ENCODE data around the gene ACVR2B. TPM values are rescaled to one million over a fixed set of nuclear protein-coding genes. Genes with fewer than 3 reads are reported as not detected.

ACVR2B gene
- total RNA-seq, 1 donor from 2014 or later: 89.5 TPM

DNA sequence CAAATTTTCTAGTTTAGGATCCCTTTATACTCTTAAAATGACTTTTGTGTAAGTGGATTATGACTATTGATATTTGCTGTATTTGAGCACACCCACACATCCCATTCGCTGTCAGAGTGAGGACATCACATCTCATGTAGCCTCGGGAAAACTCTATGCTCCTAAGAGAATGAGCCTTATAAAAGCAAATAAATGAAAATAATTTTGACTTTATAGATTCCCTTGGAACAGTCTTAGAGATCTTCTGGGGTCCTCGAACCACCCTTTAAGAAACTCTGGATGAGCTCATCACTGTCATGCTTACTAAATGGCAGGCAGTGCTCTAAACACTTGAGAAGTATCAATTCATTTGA, 26.4 kb downstream of the ACVR2B start:
- no peaks in the 10 kb centered on the region for H3K4me1 Mint-ChIP-seq
- no peaks in the 10 kb centered on the region for H3K9me3 ChIP-seq (ENCODE audit: low read depth)
- no peaks in the 10 kb centered on the region for H3K9me3 Mint-ChIP-seq
- H3K27ac Mint-ChIP-seq: no peak overlapping the region
- H3K36me3 Mint-ChIP-seq: peaks cover 35% of the 10 kb centered on the region
- H3K27me3 Mint-ChIP-seq (ENCODE audit: insufficient read depth, low read depth): peaks cover 3% of the 10 kb centered on the region
- no peak overlapping the region for H2AFZ ChIP-seq (replicated peaks)
- H3K27me3 ChIP-seq: no peaks in the 10 kb centered on the region
- no peak overlapping the region for H3K4me3 Mint-ChIP-seq
- no peak overlapping the region for H3K27ac ChIP-seq
- no peaks in the 10 kb centered on the region for H3F3A ChIP-seq (ENCODE audit: low read depth)
- H3K4me2 ChIP-seq: no peak overlapping the region
- H3K4me3 ChIP-seq: no peak overlapping the region
- H3K9ac ChIP-seq: no peak overlapping the region
- TF ChIP-seq EZH2phosphoT487 (IDR thresholded peaks at IDR 0.05) (no peak), EZH2 (IDR thresholded peaks at IDR 0.05) (no peak)
- TF ChIP-seq, protein P1, sequence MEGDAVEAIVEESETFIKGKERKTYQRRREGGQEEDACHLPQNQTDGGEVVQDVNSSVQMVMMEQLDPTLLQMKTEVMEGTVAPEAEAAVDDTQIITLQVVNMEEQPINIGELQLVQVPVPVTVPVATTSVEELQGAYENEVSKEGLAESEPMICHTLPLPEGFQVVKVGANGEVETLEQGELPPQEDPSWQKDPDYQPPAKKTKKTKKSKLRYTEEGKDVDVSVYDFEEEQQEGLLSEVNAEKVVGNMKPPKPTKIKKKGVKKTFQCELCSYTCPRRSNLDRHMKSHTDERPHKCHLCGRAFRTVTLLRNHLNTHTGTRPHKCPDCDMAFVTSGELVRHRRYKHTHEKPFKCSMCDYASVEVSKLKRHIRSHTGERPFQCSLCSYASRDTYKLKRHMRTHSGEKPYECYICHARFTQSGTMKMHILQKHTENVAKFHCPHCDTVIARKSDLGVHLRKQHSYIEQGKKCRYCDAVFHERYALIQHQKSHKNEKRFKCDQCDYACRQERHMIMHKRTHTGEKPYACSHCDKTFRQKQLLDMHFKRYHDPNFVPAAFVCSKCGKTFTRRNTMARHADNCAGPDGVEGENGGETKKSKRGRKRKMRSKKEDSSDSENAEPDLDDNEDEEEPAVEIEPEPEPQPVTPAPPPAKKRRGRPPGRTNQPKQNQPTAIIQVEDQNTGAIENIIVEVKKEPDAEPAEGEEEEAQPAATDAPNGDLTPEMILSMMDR (IDR thresholded peaks at IDR 0.05): no peak
- no peaks in the 10 kb centered on the region for H3K4me1 ChIP-seq
- peaks cover 26% of the 10 kb centered on the region for H3K79me2 ChIP-seq (ENCODE audit: low read depth)
- no peak for DNase-seq (ENCODE audit: low spot score)
- peaks cover 59% of the 10 kb centered on the region for H4K20me1 ChIP-seq (ENCODE audit: low read depth)
- peaks cover 17% of the 10 kb centered on the region for H3K36me3 ChIP-seq

DNA sequence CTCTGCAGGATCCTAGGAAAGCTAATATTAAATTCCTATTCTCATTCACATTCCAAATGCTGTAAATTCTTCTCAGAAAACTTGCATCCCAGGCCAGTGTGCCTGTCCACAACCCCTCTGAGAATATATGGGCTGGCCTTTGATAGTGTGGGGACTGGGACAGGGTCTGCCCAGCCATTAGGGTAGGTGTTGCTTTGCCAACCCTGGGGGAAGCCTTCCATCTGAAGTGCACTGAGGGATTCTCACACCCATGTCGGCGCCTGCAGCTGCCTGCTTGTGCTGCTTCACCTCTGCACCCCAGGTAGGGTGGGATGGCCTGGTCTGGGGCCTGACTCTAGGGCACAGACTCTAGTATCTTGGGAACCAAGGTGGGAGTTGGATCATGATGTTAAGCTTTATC, 27.2 kb downstream of the ACVR2B start:
- Mint-ChIP-seq H3K27me3 (ENCODE audit: insufficient read depth, low read depth) (peaks cover under 1% of the 10 kb centered on the region), H3K27ac (no peak overlapping the region), H3K4me3 (no peak overlapping the region), H3K9me3 (no peaks in the 10 kb centered on the region), H3K4me1 (no peaks in the 10 kb centered on the region), H3K36me3 (peaks cover 41% of the 10 kb centered on the region)
- H3K4me1 ChIP-seq: no peaks in the 10 kb centered on the region
- peaks cover 50% of the 10 kb centered on the region for H4K20me1 ChIP-seq (ENCODE audit: low read depth)
- H3K4me3 ChIP-seq: no peak overlapping the region
- no peak overlapping the region for H3K9ac ChIP-seq
- no peak overlapping the region for H2AFZ ChIP-seq (replicated peaks)
- no peaks in the 10 kb centered on the region for H3K9me3 ChIP-seq (ENCODE audit: low read depth)
- H3K79me2 ChIP-seq (ENCODE audit: low read depth): peaks cover 17% of the 10 kb centered on the region
- H3F3A ChIP-seq (ENCODE audit: low read depth): no peaks in the 10 kb centered on the region
- DNase-seq (ENCODE audit: low spot score): no peak
- peaks cover 17% of the 10 kb centered on the region for H3K36me3 ChIP-seq
- TF ChIP-seq EZH2phosphoT487 (IDR thresholded peaks at IDR 0.05) (no peak), EZH2 (IDR thresholded peaks at IDR 0.05) (no peak)
- TF ChIP-seq, protein P1 (IDR thresholded peaks at IDR 0.05): no peak
- H3K4me2 ChIP-seq: no peak overlapping the region
- no peaks in the 10 kb centered on the region for H3K27me3 ChIP-seq
- H3K27ac ChIP-seq: no peak overlapping the region

GRCh38 chr3:38482951-38483350, 29.3 kb downstream of the ACVR2B start:
- Mint-ChIP-seq H3K27ac (no peak overlapping the region), H3K36me3 (peaks cover 52% of the 10 kb centered on the region), H3K9me3 (no peaks in the 10 kb centered on the region), H3K27me3 (ENCODE audit: insufficient read depth, low read depth) (peaks cover 2% of the 10 kb centered on the region), H3K4me1 (no peaks in the 10 kb centered on the region), H3K4me3 (no peak overlapping the region)
- Histone ChIP-seq H3K79me2 (ENCODE audit: low read depth) (peaks cover 1% of the 10 kb centered on the region), H3F3A (ENCODE audit: low read depth) (no peaks in the 10 kb centered on the region), H3K36me3 (peaks cover 17% of the 10 kb centered on the region), H2AFZ (replicated peaks) (no peak overlapping the region), H3K27ac (no peak overlapping the region), H4K20me1 (ENCODE audit: low read depth) (peaks cover 31% of the 10 kb centered on the region), H3K4me1 (no peaks in the 10 kb centered on the region), H3K9me3 (ENCODE audit: low read depth) (no peaks in the 10 kb centered on the region), H3K4me2 (no peak overlapping the region), H3K27me3 (no peaks in the 10 kb centered on the region), H3K9ac (no peak overlapping the region), H3K4me3 (no peak overlapping the region)
- no peak for TF ChIP-seq EZH2phosphoT487 (IDR thresholded peaks at IDR 0.05)
- TF ChIP-seq EZH2 (IDR thresholded peaks at IDR 0.05): no peak
- TF ChIP-seq, protein P1 (IDR thresholded peaks at IDR 0.05): no peak
- DNase-seq (ENCODE audit: low spot score): no peak
